Subcutaneous adipose tissue (tissue), 4 donors: Measurements from ENCODE around the gene NIPSNAP3A. TPM values are rescaled to one million over a fixed set of nuclear protein-coding genes. Genes with fewer than 3 reads are reported as not detected.

Experiments
- CTCF ChIP-seq: fragments of 450-650 bp; IDR thresholded peaks from one replicate; pipeline ENCODE4 v1.5.1; 2016; ENCODE audit warnings: low read depth, mild to moderate bottlenecking, control low read depth, antibody characterized with exemption, moderate library complexity
- total RNA-seq, 4 donors: library from RNA; depleted of rRNA; stranded (reverse); fragments of >200 nt; gene quantifications; one replicate each; pipeline ENCODE4 v1.1.0, GENCODE V29; 2016

Gene NIPSNAP3A
- total RNA-seq, 4 donors from 2014 or later, result 39.8 to 51.0 (median 42.5) TPM

- TF ChIP-seq CTCF, result no peak
These were observed 17.7 kb downstream of the NIPSNAP3A start for GRCh38 chr9:104765138-104765537.

- no peak for TF ChIP-seq CTCF
These were observed 18.5 kb downstream of the NIPSNAP3A start for GRCh38 chr9:104766025-104766424.

- TF ChIP-seq CTCF, result no peak
These were observed 20.0 kb downstream of the NIPSNAP3A start for GRCh38 chr9:104767507-104767906.

- no peak for TF ChIP-seq CTCF
These were observed 22.2 kb downstream of the NIPSNAP3A start for GRCh38 chr9:104769655-104770054.

GRCh38 chr9:104772714-104773510 is 25.4 kb downstream of the NIPSNAP3A start:
- no peak for TF ChIP-seq CTCF

- TF ChIP-seq CTCF, result no peak
These were observed 26.6 kb downstream of the NIPSNAP3A start for GRCh38 chr9:104774132-104774531.

- no peak for TF ChIP-seq CTCF
These were observed 27.5 kb downstream of the NIPSNAP3A start for GRCh38 chr9:104774831-104775573.
